HG03354 (cell line): ENCODE data around the gene NME1.
"Not testable (repeated sequence)": the region's sequence is repeated elsewhere in the genome, so short reads cannot be mapped to it uniquely, and the experiment has no call there.

Source experiments
- ATAC-seq: cut with Tn5 transposase; IDR thresholded peaks from one replicate; pipeline ENCODE4 v1.9.1; 2021; ENCODE audit warnings: mild to moderate bottlenecking; ENCODE audit not compliant: unreplicated experiment, poor library complexity, severe bottlenecking

Gene NME1

GRCh38 chr17:51153210-51154072 lies at the start of gene NME1:
Gene NME1, plus strand, starts transcription at chr17:51153559. Its CDS starts 2,096 bp downstream, at chr17:51155655.
- ATAC-seq = peak; percentile 91

- no peak for ATAC-seq
Observed at GRCh38 chr17:51107778-51108177, 45.6 kb upstream of the NME1 start.

- peak; percentile 76 for ATAC-seq
Observed at GRCh38 chr17:51112303-51113222, 40.8 kb upstream of the NME1 start.

- ATAC-seq = no peak
Observed at GRCh38 chr17:51115179-51115578, 38.2 kb upstream of the NME1 start.

- ATAC-seq = no peak
Observed at GRCh38 chr17:51118330-51119195, 34.8 kb upstream of the NME1 start.

- peak; percentile 28 for ATAC-seq
Observed at GRCh38 chr17:51119415-51120356, 33.7 kb upstream of the NME1 start.

- ATAC-seq = peak; percentile 36
Observed at GRCh38 chr17:51120357-51120738, 33.0 kb upstream of the NME1 start.

GRCh38 chr17:51120739-51121619 lies 32.4 kb upstream of the NME1 start, which contains the start of gene SPAG9:
Gene SPAG9, minus strand, starts transcription at chr17:51120868. Its CDS starts 212 bp downstream, at chr17:51120656.
- peak; percentile 79 for ATAC-seq

- ATAC-seq = no peak
Observed at GRCh38 chr17:51121620-51122472, 31.5 kb upstream of the NME1 start.

- ATAC-seq = not testable (repeated sequence)
Observed at GRCh38 chr17:51122473-51123115, 30.8 kb upstream of the NME1 start.

- ATAC-seq = no peak
Observed at GRCh38 chr17:51124640-51125503, 28.5 kb upstream of the NME1 start.

- no peak for ATAC-seq
Observed at GRCh38 chr17:51128076-51128475, 25.3 kb upstream of the NME1 start.

- ATAC-seq = peak; percentile 75
Observed at GRCh38 chr17:51132964-51133319, 20.4 kb upstream of the NME1 start.

- ATAC-seq = no peak
Observed at GRCh38 chr17:51133365-51133764, 20.0 kb upstream of the NME1 start.

GRCh38 chr17:51135956-51136355 lies 17.4 kb upstream of the NME1 start:
- no peak for ATAC-seq
